NCI-H446 (cell line): ENCODE measurements around the gene ZFP69.
"Not testable (repeated sequence)": the region's sequence is repeated elsewhere in the genome, so short reads cannot be mapped to it uniquely, and the experiment has no call there.

Source experiments
- DNase-seq, 2 experiments: peaks; one replicate each; lab custom pipeline; 2025; lab: John Stamatoyannopoulos, UW

Gene ZFP69

DNA sequence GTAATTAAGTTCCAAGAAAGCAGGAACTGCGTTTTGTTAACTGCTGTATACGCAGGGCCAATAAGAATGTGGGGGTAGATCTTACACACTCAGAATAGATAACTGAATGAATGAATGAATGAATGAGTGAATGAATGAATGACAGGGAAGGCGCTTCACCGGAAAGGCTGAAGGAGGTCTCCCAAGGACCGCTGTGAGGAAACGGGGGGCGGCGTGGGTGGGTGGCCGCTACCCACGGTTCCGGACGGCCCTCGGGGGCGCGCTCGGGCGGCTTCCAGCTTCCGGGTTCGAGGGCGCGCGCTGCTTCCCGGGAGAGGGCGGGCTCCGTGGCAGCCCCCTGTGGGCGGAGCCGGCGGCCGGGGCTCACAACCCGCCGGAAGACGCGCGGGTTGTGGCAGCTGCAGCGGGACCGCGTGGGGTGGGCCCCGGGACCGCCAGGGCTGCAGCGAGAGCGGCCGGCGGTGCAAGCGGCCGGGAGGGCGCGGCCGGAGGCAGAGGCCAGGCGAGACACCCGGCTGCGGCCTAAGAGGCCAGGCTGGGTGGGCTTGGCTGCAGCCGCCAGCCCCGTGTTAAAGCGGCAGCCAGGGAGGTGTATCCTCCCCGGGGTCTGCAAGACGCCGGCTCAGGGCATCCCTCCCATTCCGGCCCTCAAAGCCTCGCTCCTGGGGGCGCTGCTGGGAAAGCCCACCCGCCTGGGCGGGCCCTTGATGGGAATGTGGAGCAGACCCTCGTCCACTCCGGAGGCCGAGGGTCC is at the start of gene ZFP69:
ZFP69 (plus strand) TSS at position 367 of the 754 bp plus-strand sequence. CDS start 2,072 bp downstream, outside the sequence.
- peak; percentile 50 to 88 for DNase-seq

DNA sequence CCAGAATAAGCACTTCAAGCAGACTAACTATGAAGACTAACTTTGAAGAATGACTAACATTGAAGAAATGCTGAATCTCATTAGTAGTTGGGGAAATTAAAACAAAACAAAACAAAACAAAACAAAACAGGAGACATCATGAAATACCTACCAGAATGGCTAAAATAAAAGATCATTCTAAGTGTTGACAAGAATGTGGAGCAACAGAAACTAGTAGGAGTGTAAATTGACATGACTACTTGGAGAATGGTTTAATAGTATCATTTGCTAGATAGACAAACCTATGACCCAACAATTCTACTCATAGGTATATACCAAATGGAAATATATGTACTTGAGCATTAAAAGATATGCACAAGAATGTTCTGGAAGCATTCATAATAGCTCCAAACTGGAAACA is 45.7 kb upstream of the ZFP69 start:
- DNase-seq = no peak

DNA sequence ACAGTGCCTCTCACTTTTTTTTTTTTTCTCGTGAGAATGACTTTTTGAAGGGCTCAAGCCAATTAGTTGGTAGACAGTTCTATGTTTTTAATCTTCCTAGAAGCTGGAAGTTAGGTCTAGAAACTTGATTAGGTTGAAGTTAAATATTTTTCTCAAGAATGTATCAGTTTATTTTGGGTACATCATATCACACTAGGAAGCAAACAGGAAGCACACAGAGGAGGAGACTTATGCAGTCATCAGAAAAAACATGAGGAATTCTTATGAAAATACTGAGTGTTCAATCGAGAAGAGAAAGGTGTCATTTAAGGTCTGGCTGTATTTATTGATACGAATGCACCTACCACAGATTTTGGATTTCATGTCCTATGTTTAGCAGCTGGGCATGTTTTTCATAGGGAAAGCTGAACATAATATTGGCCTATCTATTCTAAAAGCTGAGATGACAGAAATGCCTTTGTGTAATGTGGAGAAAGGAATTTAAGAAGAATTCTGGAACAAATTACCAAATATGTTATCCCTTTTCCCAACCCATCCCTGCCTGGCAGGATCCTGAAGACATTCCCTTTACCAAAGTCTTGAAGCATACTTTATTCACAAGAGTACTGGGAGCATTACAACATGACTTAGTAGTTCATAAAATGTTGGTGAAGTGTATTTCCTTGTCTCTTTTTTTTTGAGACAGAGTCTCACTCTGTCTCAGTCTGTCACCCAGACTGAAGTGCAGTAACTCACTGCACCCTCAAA is 44.3 kb upstream of the ZFP69 start:
- DNase-seq = no peak

DNA sequence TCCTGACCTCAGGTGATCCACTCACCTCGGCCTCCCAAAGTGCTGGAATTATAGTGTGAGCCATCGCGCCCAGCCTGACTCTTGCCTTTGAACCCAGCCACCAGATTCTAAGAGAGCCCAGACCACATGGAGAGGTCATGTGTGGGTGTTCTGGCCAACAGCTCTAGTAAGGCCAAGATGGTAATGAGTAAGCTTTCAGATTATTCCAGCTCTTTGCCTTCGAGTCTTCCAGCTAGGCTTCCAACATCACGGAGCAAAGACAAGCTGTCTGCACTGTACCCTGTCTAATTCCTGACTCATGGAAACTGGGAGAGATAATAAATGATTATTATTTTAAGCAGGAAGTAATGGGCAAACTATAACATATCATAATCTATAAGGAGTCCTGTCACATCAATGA is 41.6 kb upstream of the ZFP69 start:
- DNase-seq = peak in 1 of 2 experiments; percentile 10

DNA sequence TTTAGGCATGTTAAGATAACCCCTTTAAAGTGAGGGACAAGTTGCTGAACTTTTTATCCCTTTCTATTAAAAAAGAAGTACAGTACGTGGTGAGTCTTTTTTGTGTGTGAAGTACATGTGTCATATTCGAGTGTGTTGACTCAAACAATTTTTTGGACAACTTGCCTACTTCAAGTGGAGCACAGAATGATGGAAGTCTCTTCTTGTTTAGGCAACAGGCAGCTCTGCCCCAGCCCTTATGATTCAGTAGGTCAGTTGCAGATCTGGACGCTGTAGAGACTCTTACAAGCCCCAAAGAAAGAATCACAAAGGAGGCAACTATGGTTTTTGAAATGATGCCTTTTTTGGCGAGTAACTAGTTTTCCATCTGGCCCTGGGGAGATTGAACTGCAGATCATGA is 41.2 kb upstream of the ZFP69 start:
- no peak for DNase-seq

DNA sequence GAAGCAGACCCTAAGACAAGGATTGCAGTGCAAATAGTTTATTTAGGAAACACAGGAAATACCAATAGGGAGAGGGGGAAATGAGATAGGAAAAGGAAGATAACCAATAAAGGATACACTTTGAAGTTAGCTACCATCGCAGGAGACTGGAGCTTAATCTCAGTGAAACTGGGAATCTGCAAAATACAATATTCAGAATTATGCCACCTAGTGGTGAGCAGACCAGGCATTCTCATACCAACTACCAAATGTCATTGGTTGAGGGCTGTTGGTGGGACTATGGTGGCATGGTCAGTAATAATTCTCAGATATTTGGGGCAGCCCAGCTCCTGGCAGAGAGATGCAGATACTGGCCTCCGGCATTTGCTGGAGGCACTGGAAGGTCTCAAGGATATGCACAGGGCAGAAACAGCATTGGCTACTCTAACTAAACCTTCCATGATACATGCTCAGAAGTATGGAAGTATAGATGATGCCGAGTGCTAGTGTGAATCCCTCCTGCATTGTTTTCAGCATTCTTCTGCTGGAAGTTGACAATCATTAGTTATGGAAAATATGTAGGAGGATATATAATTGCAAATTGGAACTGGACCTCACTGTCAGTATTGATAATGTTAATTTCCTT is 38.6 kb upstream of the ZFP69 start:
- peak in 1 of 2 experiments; percentile 11 for DNase-seq

DNA sequence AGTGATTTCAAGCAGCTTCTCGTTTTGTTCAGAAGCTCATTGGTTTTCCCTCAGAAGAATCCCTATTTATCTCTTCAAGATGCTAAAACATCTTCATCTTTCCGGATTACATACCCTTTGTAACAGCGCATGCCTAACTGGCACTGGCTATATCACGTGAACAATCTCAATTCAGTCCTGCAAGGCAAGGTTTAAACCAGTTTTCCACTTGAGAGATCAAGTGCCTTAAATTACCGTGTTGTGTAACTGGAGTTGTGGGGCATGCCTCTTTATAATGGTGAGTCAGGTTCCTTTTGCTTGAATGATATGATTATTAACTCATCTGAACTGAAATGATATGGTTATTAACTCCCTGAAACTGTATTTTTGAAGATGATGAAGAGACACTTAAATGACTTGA is 37.8 kb upstream of the ZFP69 start:
- no peak for DNase-seq

DNA sequence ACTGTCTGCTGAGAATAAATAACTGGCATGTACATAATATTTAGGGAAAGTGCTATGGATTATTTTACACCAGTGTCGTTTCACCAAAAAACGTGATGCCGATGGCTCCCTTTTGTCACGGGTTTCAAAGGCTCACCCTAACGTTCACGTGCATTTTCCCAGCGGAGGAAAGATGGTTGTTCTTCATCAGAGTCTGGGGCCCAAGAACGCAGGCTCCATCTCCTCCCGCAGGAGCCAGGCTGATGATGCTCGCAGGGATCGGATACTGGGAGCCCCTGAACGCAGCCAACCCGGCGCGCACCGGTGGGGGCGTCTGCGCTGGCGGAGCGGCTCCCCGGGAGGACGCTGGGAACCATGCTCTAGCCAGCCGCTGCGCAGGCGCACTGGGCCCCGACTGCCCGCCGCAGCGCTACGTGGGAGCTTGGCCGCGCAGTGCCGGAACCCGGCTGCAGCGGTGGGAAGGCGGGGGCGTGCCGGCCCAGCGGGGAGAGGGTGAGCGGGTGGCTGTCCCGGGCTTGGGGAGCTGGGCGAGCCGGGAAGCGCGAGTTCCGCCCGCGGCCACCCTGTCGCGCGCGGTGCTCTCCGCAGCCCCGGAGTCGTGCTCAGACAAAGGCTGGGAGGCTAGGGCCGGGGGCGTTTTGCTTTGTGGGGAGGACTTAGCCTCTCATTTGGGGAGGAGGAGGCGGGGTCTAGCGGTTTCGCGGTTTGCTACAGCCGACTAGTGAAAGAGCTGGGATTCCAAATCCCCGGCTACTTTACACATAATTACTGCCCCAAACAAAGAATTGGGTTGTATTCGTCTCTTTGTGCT is 27.2 kb upstream of the ZFP69 start, which contains the start of gene ZFP69B:
ZFP69B (plus strand) TSS at position 793 of the 811 bp plus-strand sequence. CDS start 486 bp downstream, outside the sequence.
- DNase-seq = peak; percentile 79 to 97

DNA sequence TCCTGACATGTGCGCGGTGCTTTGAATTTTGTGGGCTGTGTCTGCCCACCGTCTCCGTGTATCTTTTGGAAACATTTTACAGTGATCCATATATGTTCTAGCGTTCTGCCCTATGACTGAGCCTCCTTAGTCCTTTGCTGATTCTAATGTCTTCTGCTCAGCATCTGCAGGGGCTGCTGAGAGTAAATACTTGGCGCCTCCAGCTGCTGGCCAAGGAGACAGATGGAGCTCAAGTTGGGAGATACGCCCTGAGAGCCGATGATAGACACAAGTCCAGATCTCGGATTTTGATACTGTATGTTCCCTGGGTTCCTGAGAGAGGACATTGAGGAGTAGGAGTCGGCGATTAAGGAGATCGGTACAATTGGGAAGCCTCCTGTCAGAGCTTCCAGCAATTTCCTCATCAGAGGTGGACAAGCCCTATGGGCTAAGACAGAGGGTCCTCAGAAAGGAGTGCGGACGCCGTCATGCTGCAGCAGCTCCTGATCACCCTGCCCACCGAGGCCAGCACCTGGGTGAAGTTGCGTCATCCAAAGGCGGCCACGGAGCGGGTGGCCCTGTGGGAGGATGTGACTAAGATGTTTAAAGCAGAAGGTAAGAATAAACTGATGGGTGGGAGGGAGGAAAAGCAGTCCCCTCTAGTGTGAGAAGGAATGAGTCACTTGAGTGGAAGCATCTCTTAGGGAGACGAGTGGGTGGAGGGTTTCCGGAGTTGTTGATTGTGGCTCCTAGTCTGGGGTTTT is 26.4 kb upstream of the ZFP69 start:
- peak; percentile 56 to 63 for DNase-seq

DNA sequence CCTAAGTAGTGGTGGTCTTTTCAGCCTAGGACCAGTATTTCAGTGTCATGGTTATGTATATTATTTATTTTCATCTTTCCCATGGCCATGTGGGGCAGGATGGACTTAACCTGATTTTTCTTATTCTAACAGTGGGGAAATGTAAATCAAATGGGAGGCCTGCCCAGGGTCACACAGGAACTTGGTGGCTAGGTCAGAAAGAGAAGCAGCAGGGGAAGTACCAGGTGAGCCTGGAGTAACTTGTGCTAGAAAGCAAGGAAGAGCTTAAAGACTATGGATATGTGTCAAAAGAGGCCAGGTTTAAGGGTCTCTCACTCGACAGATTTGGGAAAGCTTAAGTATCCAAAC is 25.9 kb upstream of the ZFP69 start:
- no peak for DNase-seq

DNA sequence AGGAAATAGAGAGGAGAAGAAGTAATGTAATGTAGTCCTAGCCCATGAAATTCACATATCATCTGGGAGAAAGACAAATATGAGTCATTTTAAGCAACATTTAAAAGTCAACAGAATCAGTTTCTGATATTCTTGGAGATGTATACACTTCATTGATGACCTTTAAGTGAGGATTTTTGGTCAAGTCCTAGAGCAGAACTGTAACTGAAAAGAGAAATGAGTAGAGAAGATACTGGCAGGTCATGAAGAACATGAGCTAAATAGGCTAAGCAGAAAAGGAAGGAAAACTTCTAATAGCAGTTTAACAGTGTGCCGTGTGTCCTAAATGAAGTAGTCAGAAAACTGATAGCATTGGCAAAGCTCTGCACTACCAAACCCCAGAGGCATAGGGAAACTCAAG is 22.2 kb upstream of the ZFP69 start:
- DNase-seq = no peak

DNA sequence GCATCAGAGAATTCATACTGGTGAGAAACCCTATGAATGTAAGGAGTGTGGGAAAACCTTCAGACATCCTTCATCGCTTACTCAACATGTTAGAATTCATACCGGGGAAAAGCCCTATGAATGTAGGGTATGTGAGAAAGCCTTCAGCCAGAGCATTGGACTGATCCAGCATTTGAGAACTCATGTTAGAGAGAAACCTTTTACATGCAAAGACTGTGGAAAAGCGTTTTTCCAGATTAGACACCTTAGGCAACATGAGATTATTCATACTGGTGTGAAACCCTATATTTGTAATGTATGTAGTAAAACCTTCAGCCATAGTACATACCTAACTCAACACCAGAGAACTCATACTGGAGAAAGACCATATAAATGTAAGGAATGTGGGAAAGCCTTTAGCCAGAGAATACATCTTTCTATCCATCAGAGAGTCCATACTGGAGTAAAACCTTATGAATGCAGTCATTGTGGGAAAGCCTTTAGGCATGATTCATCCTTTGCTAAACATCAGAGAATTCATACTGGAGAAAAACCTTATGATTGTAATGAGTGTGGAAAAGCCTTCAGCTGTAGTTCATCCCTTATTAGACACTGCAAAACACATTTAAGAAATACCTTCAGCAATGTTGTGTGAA is 14.0 kb upstream of the ZFP69 start:
- no peak for DNase-seq

DNA sequence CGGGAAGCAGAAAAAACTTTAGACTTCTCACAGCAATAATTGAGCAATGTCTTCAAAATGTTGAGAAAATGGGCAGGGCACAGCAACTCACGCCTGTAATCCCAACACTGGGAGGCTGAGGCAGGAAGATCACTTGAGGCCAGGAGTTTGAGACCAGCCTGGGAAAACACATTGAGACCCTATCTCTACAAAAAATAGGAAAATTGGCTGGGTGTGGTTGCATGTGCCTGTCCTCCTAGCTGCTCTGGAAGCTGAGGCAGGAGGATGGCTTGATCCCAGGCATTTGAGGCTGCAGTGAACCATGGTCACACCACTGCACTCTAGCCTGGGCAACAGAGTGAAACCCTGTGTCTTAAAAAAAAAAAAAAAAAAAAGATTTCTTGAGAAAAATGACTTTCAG is 7.8 kb upstream of the ZFP69 start:
- no peak for DNase-seq

DNA sequence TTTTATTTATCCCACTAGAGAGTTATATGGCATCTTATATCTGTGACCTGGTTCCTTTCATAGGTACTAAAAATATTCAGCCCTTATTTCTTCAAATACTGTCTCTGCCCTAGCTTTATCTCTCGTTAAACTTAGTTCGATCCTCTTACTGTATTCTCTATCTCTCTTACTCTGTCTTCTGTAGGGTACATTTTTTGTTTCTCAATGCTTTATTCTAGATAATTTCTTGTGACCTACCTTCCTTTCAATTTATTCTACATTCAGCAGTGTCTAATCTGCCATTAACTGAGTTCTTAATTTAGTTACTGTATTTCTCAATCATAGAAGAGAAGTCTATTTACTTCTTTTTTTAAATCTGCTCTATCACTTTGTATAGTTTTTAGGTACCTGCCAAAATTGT is 1.8 kb upstream of the ZFP69 start:
- no peak for DNase-seq

DNA sequence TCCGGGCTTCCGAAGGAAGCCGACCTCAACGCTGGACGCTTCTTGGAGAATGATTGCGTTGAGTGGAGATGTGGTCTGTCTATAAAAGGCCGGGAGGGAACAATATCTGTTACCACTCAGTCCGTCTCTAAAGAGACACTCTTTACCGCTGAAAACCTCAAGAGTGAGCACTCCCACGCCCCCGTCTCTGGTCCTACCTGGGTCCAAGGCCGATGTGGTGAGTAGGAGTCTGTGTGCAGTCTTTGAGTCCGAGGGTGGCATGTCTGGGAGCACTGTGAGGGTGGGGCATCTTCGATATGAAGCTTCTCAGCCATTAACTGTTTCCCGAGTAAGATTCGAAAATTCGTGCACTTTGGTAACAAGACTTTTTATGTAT is 576 bp downstream of the ZFP69 start:
- peak in 1 of 2 experiments; percentile 24 for DNase-seq

DNA sequence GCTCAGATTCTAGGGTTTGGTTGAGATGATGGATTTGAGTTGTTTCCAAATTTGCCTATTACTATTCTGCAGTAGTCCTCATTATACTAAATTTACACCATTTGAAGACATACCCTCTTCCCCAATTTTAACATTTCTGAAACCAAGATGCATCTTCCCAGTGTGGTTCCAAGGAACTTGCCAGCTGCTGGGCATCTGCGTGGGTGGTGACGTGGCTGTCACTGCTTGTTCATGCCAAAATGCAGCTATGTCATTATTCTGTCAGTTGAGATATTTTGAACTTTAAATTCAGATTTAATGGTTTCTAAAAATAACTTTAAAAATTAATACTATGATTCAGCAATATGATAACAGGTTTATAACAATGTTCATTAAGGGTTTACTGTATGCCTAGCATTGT is 1.2 kb downstream of the ZFP69 start:
- DNase-seq = no peak

DNA sequence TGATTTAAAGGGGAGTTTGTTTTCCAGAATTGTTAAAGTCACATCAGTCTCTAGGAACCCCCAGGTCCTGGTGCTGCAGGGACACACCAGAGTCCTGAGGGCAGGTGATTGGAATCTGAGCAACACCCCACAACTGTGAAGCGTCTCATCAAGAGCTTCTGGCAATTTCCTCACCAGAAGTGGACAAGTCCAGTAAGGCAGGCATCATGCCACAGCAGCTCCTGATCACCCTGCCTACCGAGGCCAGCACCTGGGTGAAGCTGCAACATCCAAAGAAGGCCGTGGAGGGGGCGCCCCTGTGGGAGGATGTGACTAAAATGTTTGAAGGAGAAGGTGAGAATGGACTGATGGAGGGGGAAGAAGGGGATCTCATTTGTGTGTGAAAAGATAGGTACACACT is 2.1 kb downstream of the ZFP69 start:
- DNase-seq = no peak

DNA sequence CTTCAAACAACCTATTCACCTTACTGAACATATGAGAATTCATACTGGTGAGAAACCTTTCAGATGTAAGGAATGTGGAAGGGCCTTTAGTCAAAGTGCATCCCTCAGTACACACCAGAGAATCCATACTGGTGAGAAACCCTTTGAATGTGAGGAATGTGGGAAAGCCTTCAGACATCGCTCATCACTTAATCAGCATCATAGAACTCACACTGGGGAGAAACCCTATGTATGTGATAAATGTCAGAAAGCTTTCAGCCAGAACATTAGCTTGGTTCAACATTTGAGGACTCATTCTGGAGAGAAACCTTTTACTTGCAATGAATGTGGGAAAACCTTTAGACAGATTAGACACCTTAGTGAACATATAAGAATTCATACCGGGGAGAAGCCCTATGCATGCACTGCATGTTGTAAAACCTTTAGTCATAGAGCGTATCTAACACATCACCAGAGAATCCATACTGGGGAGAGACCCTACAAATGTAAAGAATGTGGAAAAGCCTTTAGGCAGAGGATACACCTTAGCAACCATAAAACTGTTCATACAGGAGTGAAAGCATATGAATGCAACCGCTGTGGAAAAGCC is 18.3 kb downstream of the ZFP69 start:
- DNase-seq = no peak

DNA sequence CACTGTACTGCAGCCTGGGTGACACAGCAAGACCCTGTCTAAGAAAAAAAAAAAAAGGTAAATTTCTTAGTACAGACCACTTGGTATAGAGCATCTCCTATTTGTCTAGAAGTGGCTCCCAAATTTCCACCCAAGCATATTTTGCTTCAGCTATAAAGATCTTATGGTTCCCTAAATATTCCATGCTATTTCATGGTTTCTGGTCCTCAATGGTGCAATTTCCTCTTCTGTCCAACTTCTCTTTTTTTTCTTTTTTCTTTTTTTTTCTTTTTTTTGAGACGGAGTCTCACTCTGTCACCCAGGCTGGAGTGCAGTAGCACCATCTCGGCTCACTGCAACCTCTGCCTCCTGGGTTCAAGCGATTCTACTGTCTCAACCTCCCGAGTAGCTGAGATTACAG is 25.6 kb downstream of the ZFP69 start:
- DNase-seq = not testable (repeated sequence)

DNA sequence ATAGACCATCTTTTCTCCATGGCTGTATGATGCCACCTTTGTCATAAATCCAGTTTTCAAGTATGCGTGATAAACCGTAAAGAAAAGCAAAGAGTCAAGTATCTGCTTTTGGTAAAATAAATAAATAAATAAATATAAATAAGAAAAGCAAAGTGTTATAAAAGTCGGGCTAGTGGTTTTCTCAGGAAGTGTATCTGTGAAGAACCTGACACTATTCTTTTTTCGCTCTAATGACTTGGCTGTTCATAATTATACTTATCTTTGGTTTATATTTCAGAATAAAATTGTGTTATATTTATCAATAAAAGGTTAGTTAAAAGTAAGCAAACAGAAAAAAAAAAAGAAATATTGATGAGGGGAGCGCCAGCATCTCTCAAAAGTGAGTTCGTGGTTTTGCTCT is 30.9 kb downstream of the ZFP69 start:
- no peak for DNase-seq
